NB4 (cell line): ENCODE measurements around the gene PPTC7.

Experiments
- CTCF ChIP-seq: IDR thresholded peaks from one replicate; pipeline ENCODE4 v1.5.1; 2012; ENCODE audit warnings: low read depth, low read length
- POLR2A ChIP-seq: IDR thresholded peaks from 2 replicates; pipeline ENCODE4 v1.6.1; 2011; ENCODE audit warnings: mild to moderate bottlenecking; ENCODE audit not compliant: insufficient read length; ENCODE audit errors: extremely low read depth

- TF ChIP-seq CTCF (no peak), POLR2A (no peak)
Measured at GRCh38 chr12:110575326-110575725, 7.8 kb downstream of the PPTC7 start.
